RWPE1 (cell line): ENCODE measurements around the gene CHRM5.

Source experiments
- CTCF ChIA-PET: fragments of 350-600 bp; sonication (Branson Sonifier 250); formaldehyde crosslinking; extraction: SDS; loops from one replicate; lab custom pipeline; 2021; lab: Yijun Ruan, JAX
- POLR2A ChIA-PET: fragments of 400-600 bp; formaldehyde crosslinking; extraction: SDS; loops from one replicate; lab custom pipeline; 2020; ENCODE audit warnings: antibody characterized with exemption; ENCODE audit not compliant: low non-redundant PET; lab: Yijun Ruan, JAX
- DNase-seq: peaks from one replicate; pipeline ENCODE4 v3.0.0; 2012; ENCODE audit warnings: low spot score
- H3K27ac ChIP-seq: fragments of 450-650 bp; 2 replicates; pipeline ENCODE4 v1.5.1; 2017
- CTCF ChIP-seq: fragments of 450-650 bp; conservative IDR thresholded peaks from 2 replicates; pipeline ENCODE4 v1.5.1; 2017; ENCODE audit warnings: low read depth, mild to moderate bottlenecking

Gene CHRM5

GRCh38 chr15:34107315-34107714 lies 139.0 kb downstream of the CHRM5 start:
- TF ChIP-seq CTCF = no peak
- POLR2A ChIA-PET = no interaction called here
- no peak overlapping the region for H3K27ac ChIP-seq
- DNase-seq = no peak
- CTCF ChIA-PET = no interaction called here

DNA sequence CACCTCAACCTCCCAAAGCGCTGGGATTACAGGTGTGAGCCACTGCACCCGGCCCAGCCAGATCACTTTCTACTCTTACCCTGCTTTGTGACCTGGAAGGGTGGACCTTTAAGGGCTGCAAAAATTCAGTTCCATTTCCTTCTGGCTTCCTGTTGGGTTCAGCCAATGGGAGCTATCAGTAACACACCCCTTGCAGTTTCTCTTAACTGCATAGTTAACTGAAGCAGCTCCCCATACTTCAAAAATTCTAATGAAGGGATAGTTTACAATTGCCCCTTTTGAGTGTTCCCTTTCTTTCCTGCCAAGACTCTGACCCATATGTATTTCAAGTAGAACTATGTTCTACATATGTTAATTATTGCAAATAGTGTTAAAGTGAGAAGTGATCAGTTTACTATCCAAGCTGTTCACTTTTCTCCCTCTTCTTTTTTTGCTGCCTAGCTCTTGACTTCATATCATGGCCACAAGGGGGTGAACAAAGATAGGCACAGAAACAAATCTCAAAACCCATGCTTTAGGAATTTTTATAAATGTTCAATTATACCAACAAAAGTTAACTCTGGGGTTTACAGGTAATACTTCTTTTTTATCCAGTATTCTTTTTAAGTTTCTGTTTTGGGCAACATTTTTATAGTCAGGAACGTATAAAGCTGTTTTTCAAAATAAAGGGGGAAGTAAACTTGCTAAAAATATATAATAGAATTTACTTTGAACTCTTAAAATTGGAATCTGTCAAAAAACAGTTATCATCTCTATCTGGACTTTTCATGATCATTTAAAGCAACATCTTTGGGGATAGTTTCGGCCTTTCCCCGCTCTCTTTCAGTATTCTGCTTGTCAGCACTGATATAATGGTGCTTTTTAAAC lies 141.7 kb downstream of the CHRM5 start:
- ChIA-PET POLR2A (interaction anchor here (0.6 to 1.0 kb wide), 3 partner anchors 99 to 260 kb away, joined by 3 to 10 read pairs (median 4); no protein-coding TSS in a partner anchor), CTCF (interaction anchor here (0.5 to 1.4 kb wide), 8 partner anchors 9 to 265 kb away, joined by 3 to 8 read pairs (median 4); partner anchors contain the start of gene KATNBL1)

DNA sequence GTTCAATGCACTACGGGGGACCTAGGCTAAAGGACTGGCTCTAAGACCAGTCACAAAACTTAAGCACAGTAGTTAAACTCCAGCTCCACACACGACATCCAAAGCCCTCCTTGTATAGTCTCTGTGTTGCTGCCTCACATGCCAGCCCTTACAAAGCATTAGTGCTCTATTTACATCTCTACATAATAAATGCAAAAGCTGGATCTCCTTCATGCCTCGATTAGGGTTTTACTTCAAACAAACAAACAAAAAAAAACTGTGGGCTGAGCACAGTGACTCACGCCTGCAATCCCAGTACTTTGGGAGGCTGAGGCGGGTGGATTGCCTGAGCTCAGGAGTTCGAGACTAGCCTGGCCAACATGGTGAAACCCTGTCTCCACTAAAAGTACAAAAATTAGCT lies 143.2 kb downstream of the CHRM5 start:
- no peak overlapping the region for H3K27ac ChIP-seq
- no peak for DNase-seq
- ChIA-PET POLR2A (no interaction called here), CTCF (interaction anchor here (0.6 to 0.9 kb wide), 3 partner anchors 50 to 262 kb away, joined by 3 to 4 read pairs (median 3); no protein-coding TSS in a partner anchor)
- no peak for TF ChIP-seq CTCF

More for the DNA sequence above, 141.7 kb downstream of the CHRM5 start:
- H3K27ac ChIP-seq = no peak overlapping the region
- peak; percentile 90 for TF ChIP-seq CTCF
- DNase-seq = peak; percentile 51

DNA sequence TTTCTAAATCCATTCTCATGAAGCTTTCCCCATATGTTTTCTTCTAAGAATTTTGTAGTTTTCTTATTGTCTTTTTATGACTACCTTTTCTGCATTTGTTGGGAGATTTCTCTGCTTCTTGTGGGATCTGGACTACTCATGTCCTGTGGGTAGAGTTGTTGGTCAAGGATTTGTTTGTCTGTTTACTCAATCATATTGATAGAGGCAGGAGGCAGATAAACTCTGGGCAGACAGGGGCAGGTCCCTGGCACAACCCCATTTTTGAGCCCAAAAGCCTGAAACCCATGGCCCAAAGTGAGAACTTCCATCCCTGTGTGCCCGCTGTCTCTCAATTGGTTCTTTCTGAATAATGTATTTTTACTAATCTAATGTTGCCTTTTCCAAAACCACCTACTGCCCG lies 145.9 kb downstream of the CHRM5 start:
- CTCF ChIA-PET = interaction anchor here (0.7 to 1.2 kb wide), 2 partner anchors 253 to 1091 kb away, joined by 3 read pairs; partner anchors contain the start of gene LPCAT4
- POLR2A ChIA-PET = interaction anchor here (0.6 kb wide), 1 partner anchor 223 kb away, joined by 3 read pairs; the partner anchor contains the start of gene SLC12A6

GRCh38 chr15:34114739-34115138 lies 146.4 kb downstream of the CHRM5 start:
- DNase-seq = no peak
- ChIA-PET CTCF (interaction anchor here (0.7 kb wide), 1 partner anchor 1092 kb away, joined by 3 read pairs; no protein-coding TSS in a partner anchor), POLR2A (interaction anchor here (0.6 kb wide), 1 partner anchor 223 kb away, joined by 3 read pairs; the partner anchor contains the start of gene SLC12A6)
- no peak for TF ChIP-seq CTCF
- no peak overlapping the region for H3K27ac ChIP-seq

More for the DNA sequence above, 145.9 kb downstream of the CHRM5 start:
- H3K27ac ChIP-seq = no peak overlapping the region
- DNase-seq = no peak
- no peak for TF ChIP-seq CTCF

- ChIA-PET CTCF (no interaction called here), POLR2A (no interaction called here)
- no peak for DNase-seq
- no peak for TF ChIP-seq CTCF
- no peak overlapping the region for H3K27ac ChIP-seq
These were observed 148.3 kb downstream of the CHRM5 start for GRCh38 chr15:34116620-34117019.
